ENCODE measurements around the gene F3. TPM values are rescaled to one million over a fixed set of nuclear protein-coding genes. Genes with fewer than 3 reads are reported as not detected.

The F3 gene
- polyA plus RNA-seq, 3 donors: 66.5 to 115 (median 95.5) TPM

GRCh38 chr1:94535095-94535494 lies 6.5 kb downstream of the F3 start:
- 81 to 93% (median 92%) methylated on average over 5 of the region's 5 CpGs for WGBS, 3 donors
- H3K27ac ChIP-seq (ENCODE audit: low read depth, low read length): no peak overlapping the region

- WGBS, 3 donors: 82 to 89% (median 87%) methylated on average over 3 of the region's 3 CpGs
- no peak overlapping the region for H3K27ac ChIP-seq (ENCODE audit: low read depth, low read length)
Measured at GRCh38 chr1:94532077-94532476, 9.5 kb downstream of the F3 start.

- 86 to 94% (median 92%) methylated on average over 6 of the region's 6 CpGs for WGBS, 3 donors
Measured at GRCh38 chr1:94531664-94532063, 9.9 kb downstream of the F3 start.

DNA sequence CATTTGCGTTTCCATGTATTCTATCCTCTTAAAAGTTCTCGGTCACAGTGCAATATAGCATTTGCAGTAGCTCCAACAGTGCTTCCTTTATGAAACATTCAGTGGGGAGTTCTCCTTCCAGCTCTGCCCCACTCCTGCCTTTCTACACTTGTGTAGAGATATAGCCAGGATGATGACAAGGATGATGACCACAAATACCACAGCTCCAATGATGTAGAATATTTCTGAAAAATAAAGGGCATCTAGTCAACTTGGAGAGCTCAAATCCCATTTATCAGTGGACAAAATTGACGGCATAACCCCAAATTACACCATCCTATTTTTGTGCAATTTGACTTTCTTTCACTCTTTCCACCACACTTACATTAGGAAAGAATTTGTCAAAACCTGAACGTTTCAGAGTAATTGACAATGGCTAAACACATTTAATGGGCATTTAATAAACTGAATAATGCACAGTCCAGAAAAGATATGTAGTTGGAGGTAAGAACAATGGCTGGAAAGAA lies 11.1 kb downstream of the F3 start:
- 69 to 80% (median 77%) methylated on average over 4 of the region's 4 CpGs for WGBS, 3 donors

More at GRCh38 chr1:94531664-94532063, 9.9 kb downstream of the F3 start:
- no peak overlapping the region for H3K27ac ChIP-seq (ENCODE audit: low read depth, low read length)

DNA sequence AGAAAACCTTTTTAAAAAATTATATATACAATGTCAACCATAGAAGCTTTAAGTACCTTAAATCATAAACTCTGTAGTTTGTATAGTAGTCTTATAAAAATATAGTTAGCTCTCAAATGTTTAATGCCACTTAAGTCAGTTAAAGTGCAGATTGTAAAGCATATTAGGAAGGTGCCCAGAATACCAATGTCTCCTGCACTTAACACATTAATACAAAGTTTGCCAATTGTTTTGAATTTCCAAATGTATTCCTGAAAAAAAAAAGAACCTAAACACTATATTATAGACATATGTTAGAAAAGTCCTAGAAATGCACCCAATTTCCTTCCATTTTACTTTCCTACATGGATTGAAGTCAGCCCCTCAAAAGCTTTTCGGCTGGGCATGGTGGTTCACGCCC lies 12.1 kb downstream of the F3 start:
- H3K27ac ChIP-seq (ENCODE audit: low read depth, low read length): no peak overlapping the region
- WGBS, 3 donors: 94 to 98% (median 96%) methylated on average over 2 of the region's 2 CpGs

More for the DNA sequence above, 11.1 kb downstream of the F3 start:
- no peak overlapping the region for H3K27ac ChIP-seq (ENCODE audit: low read depth, low read length)

GRCh38 chr1:94528826-94529225 lies 12.7 kb downstream of the F3 start:
- 95 to 97% (median 96%) methylated on average over 5 of the region's 5 CpGs for WGBS, 3 donors
- no peak overlapping the region for H3K27ac ChIP-seq (ENCODE audit: low read depth, low read length)

GRCh38 chr1:94528299-94528698 lies 13.3 kb downstream of the F3 start:
- WGBS, 3 donors: 77 to 84% (median 83%) methylated on average over 1 of the region's 1 CpG
- H3K27ac ChIP-seq (ENCODE audit: low read depth, low read length): no peak overlapping the region

DNA sequence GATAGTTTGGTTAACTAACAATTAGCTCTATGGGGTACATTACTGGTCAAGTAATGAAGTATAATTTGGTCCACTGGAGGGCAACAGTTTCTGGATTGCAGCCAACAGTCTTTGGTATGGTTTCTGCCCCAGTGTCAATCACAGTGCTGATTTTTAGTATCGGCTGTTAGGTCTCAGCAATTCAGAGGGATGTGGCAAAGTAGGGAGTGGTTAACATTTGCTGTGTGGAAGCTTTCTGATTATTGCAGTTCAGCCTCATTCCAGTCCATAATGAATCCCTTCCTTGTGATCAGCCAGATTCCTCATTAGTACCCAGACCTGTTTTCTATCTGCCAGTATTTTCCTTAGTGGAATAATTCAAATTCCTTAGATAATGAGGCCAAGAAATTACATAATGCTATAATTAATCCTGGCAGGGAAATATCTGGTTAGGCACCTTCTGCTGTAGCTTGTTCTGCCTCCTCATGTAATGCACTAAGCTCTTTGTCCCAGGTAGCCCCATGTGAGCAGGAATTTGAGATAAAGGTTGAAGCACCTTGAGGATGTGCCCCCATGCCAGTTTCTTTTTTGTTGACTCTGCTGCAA lies 14.0 kb downstream of the F3 start:
- H3K27ac ChIP-seq (ENCODE audit: low read depth, low read length): no peak overlapping the region
- WGBS, 3 donors: 27 to 38% (median 38%) methylated on average over 1 of the region's 1 CpG

GRCh38 chr1:94526152-94526980 lies 15.2 kb downstream of the F3 start:
- H3K27ac ChIP-seq (ENCODE audit: low read depth, low read length): no peak overlapping the region
- 91 to 94% (median 93%) methylated on average over 7 of the region's 7 CpGs for WGBS, 3 donors

- H3K27ac ChIP-seq (ENCODE audit: low read depth, low read length): no peak overlapping the region
- 63 to 86% (median 74%) methylated on average over 6 of the region's 6 CpGs for WGBS, 3 donors
Measured at GRCh38 chr1:94524531-94524930, 17.0 kb downstream of the F3 start.

DNA sequence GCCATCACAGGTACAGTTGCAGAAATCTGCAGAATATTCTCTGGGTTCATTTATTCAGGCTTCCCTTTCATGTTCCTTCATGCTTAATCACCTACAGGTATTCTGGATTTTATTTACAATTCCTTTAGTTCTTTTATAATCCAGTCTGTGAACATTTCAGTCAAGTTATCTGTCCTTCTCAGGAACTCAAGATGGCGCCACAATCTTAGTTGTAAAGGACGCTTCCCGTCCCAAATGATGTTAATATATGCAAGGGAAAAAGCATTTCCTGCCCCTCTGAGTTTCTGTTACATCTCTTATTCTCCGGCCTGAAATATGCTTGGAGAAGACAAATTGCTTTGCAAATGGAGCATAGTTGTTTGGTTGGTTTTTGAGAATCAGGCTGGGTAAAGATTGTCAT lies 19.3 kb downstream of the F3 start:
- no peak overlapping the region for H3K27ac ChIP-seq (ENCODE audit: low read depth, low read length)
- 10 to 40% (median 12%) methylated on average over 4 of the region's 4 CpGs for WGBS, 3 donors

GRCh38 chr1:94519351-94519750 lies 22.2 kb downstream of the F3 start:
- WGBS, 3 donors: 58 to 73% (median 68%) methylated on average over 2 of the region's 2 CpGs
- no peak overlapping the region for H3K27ac ChIP-seq (ENCODE audit: low read depth, low read length)

- no peak overlapping the region for H3K27ac ChIP-seq (ENCODE audit: low read depth, low read length)
- 74 to 98% (median 94%) methylated on average over 1 of the region's 1 CpG for WGBS, 3 donors
Measured at GRCh38 chr1:94515296-94515947, 26.1 kb downstream of the F3 start.

- no peak overlapping the region for H3K27ac ChIP-seq (ENCODE audit: low read depth, low read length)
- WGBS, 3 donors: 68 to 92% (median 77%) methylated on average over 2 of the region's 2 CpGs
Measured at GRCh38 chr1:94514095-94514727, 27.3 kb downstream of the F3 start.

GRCh38 chr1:94512816-94513215 lies 28.7 kb downstream of the F3 start:
- 96 to 100% (median 99%) methylated on average over 2 of the region's 2 CpGs for WGBS, 3 donors

GRCh38 chr1:94504601-94505000 lies 37.0 kb downstream of the F3 start:
- H3K27ac ChIP-seq (ENCODE audit: low read depth, low read length): no peak overlapping the region
- 87 to 93% (median 92%) methylated on average over 1 of the region's 1 CpG for WGBS, 3 donors

More at GRCh38 chr1:94512816-94513215, 28.7 kb downstream of the F3 start:
- H3K27ac ChIP-seq (ENCODE audit: low read depth, low read length): no peak overlapping the region

DNA sequence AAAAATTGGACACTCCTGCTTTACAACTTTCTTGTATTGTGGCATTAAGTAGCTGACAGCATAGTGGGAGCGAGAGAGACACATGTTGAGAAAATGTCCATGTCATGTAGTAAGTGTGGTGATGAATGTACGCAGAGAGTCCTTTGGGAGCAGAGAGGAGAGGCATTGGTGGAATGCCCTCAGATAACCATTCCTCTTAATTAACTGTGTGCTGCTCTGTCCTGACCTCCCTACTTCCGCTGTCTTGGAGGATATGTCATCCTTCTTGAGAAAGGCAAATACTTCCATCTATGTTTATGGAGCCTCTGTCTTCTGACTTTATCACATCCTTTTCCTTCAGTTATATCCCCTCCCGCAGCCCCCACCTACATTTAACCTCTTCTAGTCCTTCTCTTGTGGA lies 38.4 kb downstream of the F3 start:
- WGBS, 3 donors: 82 to 86% (median 85%) methylated on average over 4 of the region's 4 CpGs
- no peak overlapping the region for H3K27ac ChIP-seq (ENCODE audit: low read depth, low read length)

DNA sequence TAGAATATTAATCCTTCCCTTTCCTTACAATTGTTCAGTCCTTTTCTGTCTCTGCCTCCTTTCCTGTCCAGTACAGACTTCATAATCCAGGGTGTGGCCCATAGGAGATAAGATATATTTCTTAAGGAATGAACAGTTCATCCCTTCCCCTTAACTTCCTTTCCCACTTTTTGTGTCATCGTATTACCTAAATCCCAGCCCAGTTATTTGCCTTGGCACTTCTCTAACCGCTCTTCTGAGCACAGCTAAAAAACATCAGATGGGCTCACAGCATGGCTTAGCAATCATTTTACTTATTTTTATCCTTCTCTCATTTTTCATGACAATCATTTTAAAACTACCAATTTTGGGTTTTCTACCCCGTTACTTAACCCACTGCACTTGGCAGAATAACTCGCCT lies 39.6 kb downstream of the F3 start:
- H3K27ac ChIP-seq (ENCODE audit: low read depth, low read length): no peak overlapping the region
- WGBS, 3 donors: 89 to 92% (median 92%) methylated on average over 4 of the region's 4 CpGs

GRCh38 chr1:94501426-94501825 lies 40.1 kb downstream of the F3 start:
- no peak overlapping the region for H3K27ac ChIP-seq (ENCODE audit: low read depth, low read length)
- 72 to 88% (median 84%) methylated on average over 2 of the region's 2 CpGs for WGBS, 3 donors

Measured in adipose tissue (tissue), 3 donors.